HUES64 (cell line): ENCODE results near the gene CDKL1.

Experiments
- H3K27ac ChIP-seq: 2 replicates; pipeline ENCODE4 v1.7.0; 2013; ENCODE audit warnings: low read depth, low read length, inconsistent platforms
- H3K27me3 ChIP-seq: 2 replicates; pipeline ENCODE4 v1.6.1; 2013; ENCODE audit warnings: mild to moderate bottlenecking, low read length; ENCODE audit not compliant: insufficient read depth
- H3K36me3 ChIP-seq: 2 replicates; pipeline ENCODE4 v1.6.1; 2013; ENCODE audit warnings: mild to moderate bottlenecking, low read length; ENCODE audit not compliant: insufficient read depth
- H3K4me1 ChIP-seq: 2 replicates; pipeline ENCODE4 v1.6.1; 2013; ENCODE audit warnings: mild to moderate bottlenecking, low read length, moderate library complexity; ENCODE audit not compliant: insufficient read depth
- H3K4me3 ChIP-seq: 2 replicates; pipeline ENCODE4 v1.5.1; 2013; ENCODE audit warnings: mild to moderate bottlenecking, low read length, moderate library complexity
- H3K9ac ChIP-seq: 2 replicates; pipeline ENCODE4 v1.6.1; 2013; ENCODE audit warnings: mild to moderate bottlenecking, low read depth, low read length
- H3K9me3 ChIP-seq: 2 replicates; pipeline ENCODE4 v1.6.1; 2013; ENCODE audit warnings: low read depth, low read length; ENCODE audit not compliant: insufficient read depth
- WGBS: fragments of 150-250, 120-280 bp; methylation state at CpG from one replicate; pipeline ENCODE4 v1.1.7; 2013; ENCODE audit warnings: missing lambda C conversion rate; 5-methylcytosine and 5-hydroxymethylcytosine counted together

Gene CDKL1

DNA sequence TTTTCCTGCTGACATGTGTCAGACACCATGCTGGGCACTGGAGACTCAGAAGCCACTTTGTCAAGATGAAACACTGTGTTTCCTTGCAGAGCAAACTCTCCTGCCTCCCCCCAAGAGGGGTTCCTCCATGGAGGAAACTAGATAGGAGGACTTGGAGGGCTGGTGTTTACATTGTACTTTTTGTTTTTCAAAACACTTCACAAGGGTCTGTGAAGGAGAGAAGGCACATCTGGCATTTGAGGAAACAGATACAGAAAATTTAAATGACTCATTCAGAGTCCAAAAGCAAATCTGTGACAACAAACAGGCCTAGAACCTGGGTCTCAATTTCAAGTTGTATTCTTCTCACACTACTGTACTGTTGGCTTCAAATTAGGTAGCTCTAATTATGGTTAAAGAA, 6.7 kb upstream of the CDKL1 start:
- H3K9ac ChIP-seq: no peak overlapping the region
- H3K27me3 ChIP-seq: peaks cover 3% of the 10 kb centered on the region; the same call in 1 of the 2 replicates
- no peak overlapping the region for H3K27ac ChIP-seq
- H3K9me3 ChIP-seq: no peaks in the 10 kb centered on the region
- H3K4me3 ChIP-seq: no peak overlapping the region
- H3K4me1 ChIP-seq: peaks cover 3% of the 10 kb centered on the region
- no peaks in the 10 kb centered on the region for H3K36me3 ChIP-seq

DNA sequence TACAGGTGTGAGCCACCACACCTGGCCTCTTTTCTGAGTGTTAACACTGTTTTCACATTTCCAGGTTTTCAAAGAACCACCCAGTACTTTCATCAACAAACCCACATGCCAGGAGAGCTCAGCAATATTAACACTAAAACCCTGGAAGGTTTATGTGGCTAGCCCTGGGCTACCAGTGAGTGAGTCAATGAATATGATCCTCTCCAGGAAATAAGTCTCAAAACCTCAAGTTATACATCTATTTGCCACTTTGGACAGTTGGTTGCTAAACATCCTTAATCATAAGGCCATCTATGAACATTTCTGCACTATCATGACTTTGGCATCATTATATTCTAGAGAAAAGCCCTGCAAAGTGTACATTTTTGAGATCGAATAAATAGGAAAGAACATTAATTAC, 6.3 kb upstream of the CDKL1 start:
- Histone ChIP-seq H3K4me3 (no peak overlapping the region), H3K4me1 (peaks cover 3% of the 10 kb centered on the region), H3K27ac (no peak overlapping the region), H3K27me3 (peaks cover 7% of the 10 kb centered on the region; the same call in 1 of the 2 replicates), H3K9me3 (no peaks in the 10 kb centered on the region), H3K36me3 (no peaks in the 10 kb centered on the region), H3K9ac (no peak overlapping the region)
- WGBS: 85% methylated on average over 1 of the region's 1 CpG

DNA sequence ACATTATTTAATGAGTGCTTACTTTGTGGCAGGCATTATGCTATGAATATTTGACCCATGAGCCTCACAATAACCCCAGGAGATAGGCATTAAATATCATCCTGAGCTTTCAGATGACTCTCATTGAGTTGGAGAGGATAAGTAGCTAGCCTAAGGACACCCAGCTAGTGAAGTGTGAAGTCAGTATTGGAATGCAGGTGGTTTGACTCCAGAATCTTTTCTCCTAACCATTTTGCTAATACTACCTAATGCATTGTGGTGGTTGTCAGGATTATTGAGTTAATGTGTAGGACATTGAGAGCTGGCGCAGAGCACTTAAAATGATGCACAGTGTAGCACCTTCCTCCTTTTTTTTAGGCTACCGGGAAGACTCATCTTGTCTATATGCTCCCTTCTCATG, 3.8 kb upstream of the CDKL1 start:
- Histone ChIP-seq H3K9ac (no peak overlapping the region), H3K27me3 (peaks cover 27% of the 10 kb centered on the region)
- WGBS: 91% methylated on average over 2 of the region's 2 CpGs

DNA sequence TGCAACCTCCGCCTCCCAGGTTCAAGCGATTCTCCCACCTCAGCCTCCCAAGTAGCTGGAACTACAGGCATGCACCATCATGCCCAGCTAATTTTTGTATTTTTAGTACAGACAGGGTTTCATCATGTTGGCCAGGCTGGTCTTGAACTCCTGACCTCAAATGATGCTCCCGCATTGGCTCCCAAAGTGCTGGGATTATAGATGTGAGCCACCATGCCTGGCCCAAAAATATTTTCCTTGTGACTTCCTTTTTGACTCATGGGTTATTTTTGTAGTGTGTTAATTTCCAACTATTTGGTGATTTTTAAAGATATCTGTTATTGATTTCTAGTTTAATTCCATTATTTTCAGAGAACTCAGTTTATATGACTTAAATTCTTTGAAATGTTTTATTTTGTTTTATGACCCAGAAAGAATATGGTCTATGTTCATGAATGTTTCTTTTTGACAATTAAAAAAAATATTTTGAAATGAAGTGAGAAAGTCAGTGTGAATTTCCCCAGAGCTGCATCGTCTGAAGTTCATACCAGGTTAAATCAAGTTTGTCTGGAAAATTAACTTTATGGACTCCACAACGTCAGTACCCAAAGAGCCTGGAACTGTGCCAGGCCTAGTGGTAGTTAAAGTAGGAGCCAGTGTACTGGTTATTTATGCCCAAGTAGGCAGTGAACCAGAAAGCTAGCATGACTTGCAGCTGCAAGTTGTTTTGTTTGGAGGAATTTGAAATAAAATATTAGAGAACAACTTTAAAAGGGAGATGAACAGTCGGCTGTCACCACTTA, 2.8 kb upstream of the CDKL1 start:
- Histone ChIP-seq H3K27me3 (peaks cover 31% of the 10 kb centered on the region), H3K9me3 (no peaks in the 10 kb centered on the region), H3K9ac (no peak overlapping the region), H3K4me3 (no peak overlapping the region), H3K27ac (no peak overlapping the region), H3K4me1 (peaks cover 7% of the 10 kb centered on the region), H3K36me3 (no peaks in the 10 kb centered on the region)
- WGBS: 93% methylated on average over 6 of the region's 6 CpGs

More for the DNA sequence above, 3.8 kb upstream of the CDKL1 start:
- peaks cover 7% of the 10 kb centered on the region for H3K4me1 ChIP-seq
- no peaks in the 10 kb centered on the region for H3K36me3 ChIP-seq
- no peaks in the 10 kb centered on the region for H3K9me3 ChIP-seq
- H3K27ac ChIP-seq: no peak overlapping the region
- no peak overlapping the region for H3K4me3 ChIP-seq

DNA sequence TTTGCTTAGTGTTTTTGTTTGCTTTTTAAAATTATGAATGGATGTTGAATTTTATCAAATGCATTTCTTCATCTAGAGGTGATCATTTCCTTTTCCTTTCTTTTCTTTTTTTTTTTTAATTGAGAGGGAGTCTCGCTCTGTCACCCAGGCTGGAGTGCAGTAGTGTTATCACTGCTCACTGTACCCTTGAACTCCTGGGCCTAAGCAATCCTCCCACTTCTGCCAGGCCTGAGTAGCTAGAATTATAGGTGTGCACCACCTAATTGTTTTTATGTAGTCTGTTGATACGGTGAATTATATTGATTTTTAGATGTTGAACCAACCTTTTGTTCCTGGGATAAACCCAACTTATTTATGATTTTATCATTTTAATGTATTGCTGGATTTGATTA, 1.5 kb upstream of the CDKL1 start:
- H3K9ac ChIP-seq: no peak overlapping the region
- H3K9me3 ChIP-seq: no peaks in the 10 kb centered on the region
- no peaks in the 10 kb centered on the region for H3K36me3 ChIP-seq
- H3K27me3 ChIP-seq: peaks cover 31% of the 10 kb centered on the region
- WGBS: 93% methylated on average over 2 of the region's 2 CpGs
- peaks cover 7% of the 10 kb centered on the region for H3K4me1 ChIP-seq
- no peak overlapping the region for H3K27ac ChIP-seq
- H3K4me3 ChIP-seq: no peak overlapping the region

DNA sequence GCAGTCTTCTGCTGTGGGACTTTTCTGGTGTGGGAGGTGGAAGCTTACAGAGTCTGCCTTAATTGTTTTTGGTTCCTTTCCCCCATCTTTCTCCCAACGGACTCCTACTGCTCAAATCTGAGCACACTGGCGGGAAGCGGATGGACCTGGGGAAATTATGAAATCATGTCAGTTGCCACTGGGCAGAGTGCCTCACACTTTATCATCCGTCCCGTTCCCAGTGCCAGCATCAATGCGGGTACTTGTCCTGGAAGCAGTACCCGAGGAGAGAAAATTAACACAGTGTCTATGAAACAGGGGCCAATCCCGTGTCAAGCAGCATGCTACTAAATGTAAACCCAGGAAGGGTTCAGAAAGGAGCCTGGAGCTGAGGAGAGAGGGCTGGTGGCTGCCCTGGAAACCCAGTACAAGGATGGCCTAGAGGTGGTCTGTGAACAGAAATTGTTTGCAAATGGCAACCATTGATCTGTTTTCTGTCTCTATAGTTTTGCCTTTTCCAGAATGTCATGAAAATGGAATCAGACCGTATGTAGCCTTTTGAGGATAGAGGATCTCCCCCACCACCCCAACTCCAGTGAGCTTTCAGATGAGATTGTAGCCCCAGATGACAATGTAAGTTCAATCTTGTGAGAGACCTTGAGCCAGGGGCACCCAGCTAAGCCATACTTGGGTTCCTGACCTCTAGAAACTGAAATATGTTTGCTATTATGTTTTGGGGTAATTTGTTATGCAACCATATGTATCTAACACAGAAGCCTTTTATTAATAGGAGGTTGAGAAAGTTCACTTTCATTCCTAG, 908 bp upstream of the CDKL1 start:
- Histone ChIP-seq H3K9ac (peak overlapping the region; percentile 78), H3K27me3 (peaks cover 31% of the 10 kb centered on the region)
- WGBS: 59% methylated on average over 9 of the region's 9 CpGs

DNA sequence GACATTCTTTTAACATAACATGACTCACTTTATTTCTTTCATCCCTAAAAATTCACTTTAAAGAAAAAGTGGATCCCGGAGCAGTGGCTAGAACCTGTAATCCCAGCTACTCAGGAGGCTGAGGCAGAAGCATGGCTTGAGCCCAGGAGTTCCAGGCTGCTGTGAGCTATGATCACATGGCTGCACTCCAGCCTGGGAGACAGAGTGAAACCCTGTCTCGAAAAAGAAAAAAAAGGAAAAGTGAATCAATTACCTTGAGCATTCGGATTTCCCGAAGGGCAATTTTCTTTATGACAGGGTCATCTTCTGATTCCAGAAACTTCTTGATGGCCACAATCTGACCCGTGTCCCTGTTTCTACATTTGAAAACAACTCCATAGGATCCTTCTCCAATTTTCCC, 1.2 kb downstream of the CDKL1 start:
- Histone ChIP-seq H3K4me3 (peak overlapping the region; percentile 86; the same call in 1 of the 2 replicates), H3K36me3 (no peaks in the 10 kb centered on the region), H3K9me3 (no peaks in the 10 kb centered on the region), H3K9ac (no peak overlapping the region), H3K4me1 (0 out of 2 replicates have a peak, but pooled peaks cover 4% of the 10 kb centered on the region), H3K27me3 (peaks cover 31% of the 10 kb centered on the region), H3K27ac (no peak overlapping the region)
- WGBS: 93% methylated on average over 5 of the region's 5 CpGs

More for the DNA sequence above, 908 bp upstream of the CDKL1 start:
- Histone ChIP-seq H3K36me3 (no peaks in the 10 kb centered on the region), H3K4me1 (peaks cover 7% of the 10 kb centered on the region), H3K4me3 (peak overlapping the region; percentile 86), H3K9me3 (no peaks in the 10 kb centered on the region), H3K27ac (no peak overlapping the region)

DNA sequence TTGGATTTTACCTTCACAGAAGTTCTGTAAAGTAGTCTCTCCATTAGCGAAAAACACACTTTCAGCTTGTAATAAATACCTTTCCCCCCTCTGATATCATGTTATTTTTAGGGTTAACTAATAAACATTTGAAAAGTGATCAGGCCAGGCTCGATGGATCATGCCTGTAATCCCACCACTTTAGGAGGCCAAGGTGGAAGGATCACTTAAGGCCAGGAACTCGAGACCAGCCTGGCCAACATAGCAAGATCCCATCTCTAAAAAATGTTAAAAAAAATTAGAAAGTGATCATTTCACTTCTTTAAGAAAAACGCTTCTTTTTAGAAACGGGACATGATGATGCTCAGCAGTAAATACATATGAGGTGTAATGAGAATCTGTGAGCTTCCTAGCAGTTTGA, 2.0 kb downstream of the CDKL1 start:
- 0 out of 2 replicates have a peak, but pooled peaks cover 4% of the 10 kb centered on the region for H3K4me1 ChIP-seq
- no peaks in the 10 kb centered on the region for H3K36me3 ChIP-seq
- WGBS: 94% methylated on average over 5 of the region's 5 CpGs
- H3K9me3 ChIP-seq: no peaks in the 10 kb centered on the region
- H3K27ac ChIP-seq: no peak overlapping the region
- H3K9ac ChIP-seq: no peak overlapping the region
- H3K4me3 ChIP-seq: no peak overlapping the region
- H3K27me3 ChIP-seq: peaks cover 31% of the 10 kb centered on the region

DNA sequence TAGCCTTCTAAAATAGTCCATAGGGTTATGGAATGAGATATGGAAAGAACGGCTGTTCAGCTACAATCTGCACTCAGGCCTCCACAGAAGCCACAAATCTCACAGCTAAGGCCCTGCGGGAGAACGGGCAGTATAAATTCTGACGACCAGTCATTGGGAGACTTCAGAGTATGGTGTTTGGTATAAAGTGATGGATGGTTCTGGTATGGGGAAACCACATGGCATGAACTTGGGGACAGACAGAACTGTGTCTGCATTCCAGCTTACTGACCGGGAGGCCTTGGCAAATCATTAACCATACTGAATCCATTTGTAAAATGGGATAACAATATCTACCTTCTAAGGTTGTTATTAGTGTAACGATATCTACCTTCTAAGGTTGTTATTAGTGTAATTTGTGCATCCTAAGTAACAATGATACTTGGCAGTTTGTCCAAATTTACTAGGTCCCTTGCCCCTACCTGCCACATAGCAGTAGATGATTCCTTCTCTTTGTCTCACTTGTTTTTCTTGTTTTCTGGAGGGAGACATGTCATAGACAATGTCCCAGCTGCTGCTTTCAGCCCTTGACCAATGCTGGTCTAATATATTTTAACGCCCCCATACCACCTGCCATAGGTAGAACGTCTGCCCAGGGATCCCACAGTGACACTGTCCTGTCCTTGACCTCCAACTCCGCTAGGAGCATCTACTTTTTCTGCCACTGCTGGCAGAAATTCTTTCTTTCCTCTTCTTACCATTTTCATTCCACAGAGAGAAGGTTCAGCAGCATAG, 6.8 kb downstream of the CDKL1 start:
- H3K9me3 ChIP-seq: no peaks in the 10 kb centered on the region
- H3K36me3 ChIP-seq: no peaks in the 10 kb centered on the region
- 94% methylated on average over 7 of the region's 9 CpGs for WGBS
- 0 out of 2 replicates have a peak, but pooled peaks cover 7% of the 10 kb centered on the region for H3K4me1 ChIP-seq
- H3K4me3 ChIP-seq: no peak overlapping the region
- no peak overlapping the region for H3K9ac ChIP-seq
- H3K27me3 ChIP-seq: no peaks in the 10 kb centered on the region
- H3K27ac ChIP-seq: no peak overlapping the region

DNA sequence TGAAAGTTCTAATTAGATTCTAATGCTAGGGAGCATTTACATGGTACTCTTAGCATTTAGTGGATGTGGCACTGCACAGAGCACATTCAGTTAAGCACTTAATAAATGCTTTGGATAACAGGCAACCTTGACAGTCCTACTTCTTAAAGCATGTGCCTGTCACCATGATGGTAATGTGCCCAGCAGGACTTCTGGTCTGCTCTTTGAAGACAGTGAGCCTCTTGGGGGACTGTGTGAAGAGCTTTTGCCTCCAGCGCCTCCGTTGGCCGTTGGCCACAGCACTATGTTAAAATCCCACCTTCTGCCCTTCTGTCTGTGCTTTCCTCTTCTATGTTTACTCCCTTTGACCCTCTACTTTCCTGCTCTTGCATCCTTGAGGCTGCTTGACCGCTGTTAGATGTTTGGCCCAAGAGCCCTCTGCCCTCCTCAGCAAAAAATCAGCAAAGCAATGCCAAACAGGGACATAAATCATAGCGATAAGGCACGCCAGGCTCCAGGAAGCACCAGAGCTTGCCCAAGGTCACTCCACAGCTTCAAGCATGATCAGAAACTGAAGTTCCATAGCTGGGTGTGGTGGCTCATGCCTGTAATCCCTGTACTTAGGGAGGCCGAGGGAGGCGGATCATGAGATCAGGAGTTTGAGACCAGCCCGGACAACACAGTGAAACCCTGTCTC, 8.3 kb downstream of the CDKL1 start:
- Histone ChIP-seq H3K36me3 (no peaks in the 10 kb centered on the region), H3K9me3 (no peaks in the 10 kb centered on the region), H3K27me3 (no peaks in the 10 kb centered on the region), H3K4me1 (0 out of 2 replicates have a peak, but pooled peaks cover 7% of the 10 kb centered on the region), H3K27ac (no peak overlapping the region), H3K4me3 (no peak overlapping the region), H3K9ac (no peak overlapping the region)
- 59% methylated on average over 9 of the region's 9 CpGs for WGBS
